HepG2 (cell line): Measurements from ENCODE around the gene CSNK1D. TPM values are rescaled to one million over a fixed set of nuclear protein-coding genes. Genes with fewer than 3 reads are reported as not detected.

Source experiments
- BATF2 ChIP-seq: sonication (generic); formaldehyde crosslinking; IDR thresholded peaks from 2 replicates; pipeline ENCODE4 v1.8.0; 2022; ENCODE audit warnings: mild to moderate bottlenecking, missing genetic modification reagents, moderate library complexity
- BORCS8-MEF2B ChIP-seq: sonication (generic); formaldehyde crosslinking; IDR thresholded peaks from 2 replicates; pipeline ENCODE4 v1.8.0; 2022; ENCODE audit warnings: mild to moderate bottlenecking, missing genetic modification reagents
- ETV5 ChIP-seq: IDR thresholded peaks from 2 replicates; pipeline ENCODE4 v1.6.1; 2018; ENCODE audit warnings: missing biosample characterization, missing genetic modification reagents, inconsistent platforms, borderline replicate concordance
- KLF12 ChIP-seq: sonication (generic); formaldehyde crosslinking; IDR thresholded peaks from 2 replicates; pipeline ENCODE4 v1.4.0; 2020; ENCODE audit warnings: missing genetic modification reagents, borderline replicate concordance
- MXD1 ChIP-seq: sonication (generic); formaldehyde crosslinking; IDR thresholded peaks from 2 replicates; pipeline ENCODE4 v1.4.0; 2020; ENCODE audit warnings: mild to moderate bottlenecking, missing genetic modification reagents
- NFE2L1 ChIP-seq: sonication (generic); formaldehyde crosslinking; IDR thresholded peaks from 2 replicates; pipeline ENCODE4 v1.4.0; 2020; ENCODE audit warnings: missing genetic modification reagents, mild to moderate bottlenecking, borderline replicate concordance
- NR2C2 ChIP-seq: sonication (generic); formaldehyde crosslinking; IDR thresholded peaks from 2 replicates; pipeline ENCODE4 v1.4.0; 2020; ENCODE audit warnings: missing genetic modification reagents, mild to moderate bottlenecking, moderate library complexity, borderline replicate concordance
- RARG ChIP-seq: sonication (generic); formaldehyde crosslinking; IDR thresholded peaks from 2 replicates; pipeline ENCODE4 v1.4.0; 2020; ENCODE audit warnings: low read depth, mild to moderate bottlenecking, missing genetic modification reagents
- RBM22 ChIP-seq: fragments of 200-400 bp; formaldehyde crosslinking; optimal IDR thresholded peaks from 2 replicates; pipeline ENCODE3; 2017; ENCODE audit warnings: mild to moderate bottlenecking, low read length, moderate library complexity
- SP140L ChIP-seq: sonication (generic); formaldehyde crosslinking; IDR thresholded peaks from 2 replicates; pipeline ENCODE4 v1.4.0; 2020; ENCODE audit warnings: missing genetic modification reagents, borderline replicate concordance
- TEAD3 ChIP-seq: optimal IDR thresholded peaks from 2 replicates; pipeline ENCODE3; 2016; ENCODE audit warnings: borderline replicate concordance
- ZNF318 ChIP-seq: sonication (generic); formaldehyde crosslinking; IDR thresholded peaks from 2 replicates; pipeline ENCODE4 v1.4.0; 2020; ENCODE audit warnings: mild to moderate bottlenecking, missing genetic modification reagents
- ZNF430 ChIP-seq: sonication (generic); formaldehyde crosslinking; IDR thresholded peaks from 2 replicates; pipeline ENCODE4 v1.9.0; 2021; ENCODE audit warnings: mild to moderate bottlenecking, missing genetic modification reagents
- ZNF619 ChIP-seq: sonication (generic); formaldehyde crosslinking; IDR thresholded peaks from 2 replicates; pipeline ENCODE4 v1.4.0; 2020; ENCODE audit warnings: mild to moderate bottlenecking, missing genetic modification reagents
- polyA plus RNA-seq, 8 experiments: library from polyadenylated mRNA; depleted of rRNA in 3 of 8; stranded (reverse) in 7 of 8; unstranded in 1 of 8; fragments of >200 nt; fragmentation: Illumina TruSeq in 4 of 8; extraction: Trizol in 4 of 8; gene quantifications; 2 replicates each; pipeline versions ENCODE4 v1.2.1 to v1.2.3, GENCODE V29; 2011 to 2016; ENCODE audit warnings: low read depth in 4 of 8, missing spikeins in 1 of 8, mixed read lengths in 1 of 8; ENCODE audit not compliant: insufficient read depth in 1 of 8
- total RNA-seq, 5 experiments: library from RNA; depleted of rRNA; stranded (reverse); fragments of >200 nt; fragmentation: Illumina TruSeq; extraction: Trizol; gene quantifications; 2 replicates each; pipeline ENCODE4 v1.2.3, GENCODE V29; 2016; ENCODE audit warnings: low read depth in 1 of 5

Gene CSNK1D
- total and polyA plus RNA-seq, 2 of the 13 experiments (the other 11 are each of a cell fraction or from before 2014, with no cell fraction given) = 31.5 to 128 TPM

GRCh38 chr17:82240506-82241182 is 32.9 kb downstream of the CSNK1D start (continued):
- peak; percentile 39 for TF ChIP-seq ZNF318
- TF ChIP-seq TEAD3 (CRISPR knock-in tag) = peak; percentile 12
- TF ChIP-seq ZNF430 (CRISPR knock-in tag) = 0 out of 2 replicates have a peak, but pooled peaks have one; percentile 16
- TF ChIP-seq ZNF619 (CRISPR knock-in tag) = 0 out of 2 replicates have a peak, but pooled peaks have one; percentile 9
- 0 out of 2 replicates have a peak, but pooled peaks have one; percentile 43 for TF ChIP-seq BATF2 (CRISPR knock-in tag)
- TF ChIP-seq RBM22 = peak; percentile 89
- TF ChIP-seq MXD1 (CRISPR knock-in tag) = peak; percentile 61; the same call in 1 of the 2 replicates
- TF ChIP-seq NFE2L1 (CRISPR knock-in tag) = 0 out of 2 replicates have a peak, but pooled peaks have one; percentile 63
- TF ChIP-seq NR2C2 (CRISPR knock-in tag) = peak; percentile 41
- no peak for TF ChIP-seq BORCS8-MEF2B (CRISPR knock-in tag)
- TF ChIP-seq ETV5 = no peak; the same call in 1 of the 2 replicates
- 0 out of 2 replicates have a peak, but pooled peaks have one; percentile 74 for TF ChIP-seq RARG (CRISPR knock-in tag)
- TF ChIP-seq KLF12 (CRISPR knock-in tag) = no peak; the same call in 1 of the 2 replicates
- TF ChIP-seq SP140L (CRISPR knock-in tag) = no peak
